Bronchial epithelial cell (primary cell): ENCODE data around the gene DYTN. TPM values are rescaled to one million over a fixed set of nuclear protein-coding genes. Genes with fewer than 3 reads are reported as not detected.

Experiments
- DNase-seq: peaks from one replicate; pipeline ENCODE4 v3.0.0-alpha.2; 2010; ENCODE audit warnings: low read depth
- FAIRE-seq: peaks from 2 replicates; lab custom pipeline; 2011; peaks lifted over from hg19 to GRCh38; lab: Jason Lieb, UNC
- H3K27me3 ChIP-seq: 2 replicates; pipeline ENCODE4 v1.5.1; 2011; ENCODE audit warnings: low read length; ENCODE audit not compliant: control insufficient read depth, insufficient read depth
- H3K36me3 ChIP-seq: 2 replicates; pipeline ENCODE4 v1.5.1; 2011; ENCODE audit warnings: low read length; ENCODE audit not compliant: control insufficient read depth, insufficient read depth
- H3K4me3 ChIP-seq: 2 replicates; pipeline ENCODE4 v1.5.1; 2011; ENCODE audit warnings: mild to moderate bottlenecking, low read depth, low read length, control low read depth
- total RNA-seq: library from RNA; depleted of rRNA; stranded (reverse); fragments of >200 nt; gene quantifications from 2 replicates; pipeline ENCODE4 v1.2.1, GENCODE V29; 2014
- TF ChIP-seq, protein P1 (sequence below): IDR thresholded peaks from 2 replicates; pipeline ENCODE4 v1.5.1; 2011; ENCODE audit warnings: mild to moderate bottlenecking, moderate library complexity, low read length, control low read depth, inconsistent platforms; ENCODE audit not compliant: insufficient read depth, severe bottlenecking

Gene DYTN
- total RNA-seq, 1 donor from 2014 or later, result not detected

DNA sequence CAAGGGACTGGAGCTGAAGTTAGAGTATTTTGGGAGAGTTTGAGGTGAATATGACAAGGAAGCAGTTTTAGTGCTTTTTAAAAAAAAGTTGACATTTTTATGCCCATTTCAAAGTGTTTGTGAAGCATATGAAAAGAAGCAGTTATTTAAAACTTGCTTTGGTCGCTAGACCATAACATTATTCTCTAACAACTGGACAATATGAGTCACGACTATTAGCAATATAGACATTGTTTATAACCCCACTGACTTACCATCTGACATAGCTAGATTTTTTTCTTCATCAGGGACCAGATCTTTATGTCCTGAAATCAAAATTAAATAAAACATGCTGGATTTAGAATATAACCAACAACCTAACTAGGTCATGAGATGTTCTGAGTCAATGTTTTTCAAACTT, 22.6 kb upstream of the DYTN start:
- H3K36me3 ChIP-seq, result no peaks in the 10 kb centered on the region
- FAIRE-seq, result no peak
- TF ChIP-seq, protein P1, sequence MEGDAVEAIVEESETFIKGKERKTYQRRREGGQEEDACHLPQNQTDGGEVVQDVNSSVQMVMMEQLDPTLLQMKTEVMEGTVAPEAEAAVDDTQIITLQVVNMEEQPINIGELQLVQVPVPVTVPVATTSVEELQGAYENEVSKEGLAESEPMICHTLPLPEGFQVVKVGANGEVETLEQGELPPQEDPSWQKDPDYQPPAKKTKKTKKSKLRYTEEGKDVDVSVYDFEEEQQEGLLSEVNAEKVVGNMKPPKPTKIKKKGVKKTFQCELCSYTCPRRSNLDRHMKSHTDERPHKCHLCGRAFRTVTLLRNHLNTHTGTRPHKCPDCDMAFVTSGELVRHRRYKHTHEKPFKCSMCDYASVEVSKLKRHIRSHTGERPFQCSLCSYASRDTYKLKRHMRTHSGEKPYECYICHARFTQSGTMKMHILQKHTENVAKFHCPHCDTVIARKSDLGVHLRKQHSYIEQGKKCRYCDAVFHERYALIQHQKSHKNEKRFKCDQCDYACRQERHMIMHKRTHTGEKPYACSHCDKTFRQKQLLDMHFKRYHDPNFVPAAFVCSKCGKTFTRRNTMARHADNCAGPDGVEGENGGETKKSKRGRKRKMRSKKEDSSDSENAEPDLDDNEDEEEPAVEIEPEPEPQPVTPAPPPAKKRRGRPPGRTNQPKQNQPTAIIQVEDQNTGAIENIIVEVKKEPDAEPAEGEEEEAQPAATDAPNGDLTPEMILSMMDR, result no peak
- H3K4me3 ChIP-seq, result no peak overlapping the region
- no peak for DNase-seq
- H3K27me3 ChIP-seq, result no peaks in the 10 kb centered on the region

DNA sequence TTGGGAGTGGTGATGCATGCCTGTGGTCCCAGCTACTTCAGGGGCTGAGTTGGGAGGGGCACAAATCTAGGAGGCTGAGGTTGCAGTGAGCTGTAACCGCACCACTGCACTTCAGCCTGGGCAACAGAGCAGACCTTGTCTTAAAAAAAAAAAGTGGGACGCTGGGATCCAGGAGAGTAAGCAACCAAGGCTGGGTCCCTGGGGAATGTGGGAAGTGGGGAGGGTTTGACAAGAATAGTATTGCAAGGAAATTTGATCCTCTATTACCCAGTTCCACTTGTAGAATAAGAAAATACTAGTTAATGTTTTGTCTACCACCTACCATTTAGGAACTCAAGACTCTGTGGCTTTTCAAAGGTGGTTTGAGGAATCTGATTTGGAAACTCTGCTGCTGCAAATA, 21.1 kb upstream of the DYTN start:
- H3K36me3 ChIP-seq, result no peaks in the 10 kb centered on the region
- no peak for DNase-seq
- no peaks in the 10 kb centered on the region for H3K27me3 ChIP-seq
- TF ChIP-seq, protein P1, result no peak
- FAIRE-seq, result no peak
- H3K4me3 ChIP-seq, result no peak overlapping the region

DNA sequence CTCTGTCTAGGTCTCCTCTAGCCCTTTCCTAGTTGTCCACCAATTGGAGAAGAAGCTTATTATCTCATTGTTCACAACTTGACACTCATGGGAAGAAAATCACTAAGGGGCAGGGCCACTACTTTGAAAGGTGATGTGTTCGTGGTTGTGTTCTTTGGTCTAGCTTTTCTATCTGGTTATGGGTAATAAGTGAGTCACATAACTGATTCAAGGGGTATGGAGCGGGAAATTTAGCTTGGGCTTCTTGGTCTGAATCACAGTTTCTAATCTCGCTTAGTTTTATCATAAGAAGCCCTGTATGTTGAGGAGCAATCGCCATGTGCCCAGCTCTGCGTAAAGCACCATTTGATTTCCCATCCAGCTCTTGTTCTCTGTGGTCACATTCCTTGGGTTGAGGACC, 18.7 kb upstream of the DYTN start:
- Histone ChIP-seq H3K4me3 (no peak overlapping the region), H3K36me3 (no peaks in the 10 kb centered on the region), H3K27me3 (no peaks in the 10 kb centered on the region)
- TF ChIP-seq, protein P1, result no peak
- DNase-seq (peak; percentile 29), FAIRE-seq (no peak)

DNA sequence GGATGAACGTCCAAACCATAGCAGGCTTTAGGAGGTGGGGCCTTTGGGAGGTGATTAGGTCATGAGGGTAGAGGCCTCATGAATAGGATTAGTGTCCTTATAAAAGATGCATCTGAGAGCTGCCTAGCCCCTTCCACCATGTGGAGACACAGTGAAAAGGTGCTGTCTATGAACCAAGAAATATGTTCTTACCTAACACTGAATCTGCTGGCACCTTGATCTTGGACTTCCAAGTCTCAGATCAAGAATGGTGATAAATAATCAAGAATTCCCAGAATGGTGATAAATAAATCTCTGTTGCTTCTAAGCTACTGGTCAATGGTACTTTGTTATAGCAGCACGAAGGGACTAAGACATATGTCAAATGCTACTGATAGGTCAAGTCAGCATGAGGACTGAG, 15.1 kb upstream of the DYTN start:
- DNase-seq (no peak), FAIRE-seq (no peak)
- Histone ChIP-seq H3K4me3 (no peak overlapping the region), H3K36me3 (no peaks in the 10 kb centered on the region), H3K27me3 (no peaks in the 10 kb centered on the region)
- TF ChIP-seq, protein P1, result no peak

DNA sequence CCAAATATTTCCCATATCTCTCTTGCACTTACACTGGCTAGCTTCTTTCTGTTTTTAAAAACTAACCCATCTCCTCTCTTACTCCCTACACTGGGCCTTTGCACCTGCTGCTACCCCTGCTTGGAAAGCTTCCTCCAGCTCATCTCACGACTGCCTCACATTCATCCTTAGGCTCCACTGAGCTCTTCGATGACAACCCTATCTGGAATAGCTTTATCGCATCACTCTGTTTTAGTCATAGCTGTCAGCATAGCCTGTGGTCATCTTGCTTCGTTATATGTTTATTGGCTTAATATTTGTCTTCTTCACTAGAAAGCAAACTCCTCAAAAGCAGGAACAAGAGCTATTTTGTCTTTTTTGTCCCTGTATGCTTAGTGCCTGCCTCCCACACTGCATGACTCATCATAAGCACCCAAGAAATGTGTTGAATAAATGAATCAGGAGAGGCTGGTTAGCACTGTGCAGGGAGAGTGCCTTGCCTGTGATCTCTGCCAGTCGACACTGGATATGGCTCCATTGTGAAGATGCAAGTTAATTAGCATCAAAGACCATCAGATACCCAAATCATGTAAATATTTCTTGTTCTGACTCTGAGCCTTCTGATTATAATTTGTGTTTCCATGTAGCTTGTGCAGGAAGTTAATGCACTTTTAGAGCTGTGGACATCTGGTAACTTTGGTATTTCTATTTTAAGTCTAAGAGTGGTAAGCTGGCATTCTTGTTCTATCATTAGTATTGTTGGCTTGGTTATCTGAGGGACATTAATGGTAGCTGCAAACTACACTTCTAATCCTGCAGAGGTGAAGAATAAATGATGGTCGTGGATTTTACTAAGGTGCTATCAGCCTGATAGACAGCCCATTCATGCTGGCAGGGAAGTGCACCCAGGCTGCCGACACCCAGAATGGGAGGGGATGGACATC, 10.3 kb upstream of the DYTN start:
- no peaks in the 10 kb centered on the region for H3K27me3 ChIP-seq
- no peak overlapping the region for H3K4me3 ChIP-seq
- FAIRE-seq (no peak), DNase-seq (peak; percentile 50)
- TF ChIP-seq, protein P1, result no peak
- no peaks in the 10 kb centered on the region for H3K36me3 ChIP-seq
